ENCODE results near the gene CPT2. TPM values are rescaled to one million over a fixed set of nuclear protein-coding genes. Genes with fewer than 3 reads are reported as not detected.
A peak's percentile ranks its signal among the peaks of the same experiment; 100 is the strongest.

CPT2 gene
- total and polyA plus RNA-seq, 2 of the 13 experiments (the other 11 are each of a cell fraction or from before 2014, with no cell fraction given) = 12.6 to 14.6 TPM

GRCh38 chr1:53160924-53161378, 35.7 kb upstream of the CPT2 start (continued):
- TF ChIP-seq PRDM15 (CRISPR knock-in tag; IDR thresholded peaks at IDR 0.05) (no peak), SALL1 (CRISPR knock-in tag; IDR thresholded peaks at IDR 0.05) (peak; percentile 100), CERS6 (CRISPR knock-in tag; IDR thresholded peaks at IDR 0.05) (no peak), LBX2 (CRISPR knock-in tag; IDR thresholded peaks at IDR 0.05; ENCODE audit: borderline replicate concordance) (no peak), NFE2L1 (CRISPR knock-in tag; IDR thresholded peaks at IDR 0.05; ENCODE audit: borderline replicate concordance) (no peak), MLXIP (CRISPR knock-in tag; IDR thresholded peaks at IDR 0.05; ENCODE audit: borderline replicate concordance) (no peak), NPAS2 (CRISPR knock-in tag; IDR thresholded peaks at IDR 0.05; ENCODE audit: borderline replicate concordance) (no peak), ZNF788 (CRISPR knock-in tag; IDR thresholded peaks at IDR 0.05; ENCODE audit: borderline replicate concordance) (peak; percentile 99), ZNF644 (CRISPR knock-in tag; IDR thresholded peaks at IDR 0.05; ENCODE audit: low read depth) (peak; percentile 93), HDAC2 (CRISPR knock-in tag; IDR thresholded peaks at IDR 0.05) (peak; percentile 98), GFI1 (CRISPR knock-in tag; IDR thresholded peaks at IDR 0.05; ENCODE audit: borderline replicate concordance) (peak; percentile 80; the same call in 1 of the 2 replicates), ZNF557 (CRISPR knock-in tag; IDR thresholded peaks at IDR 0.05) (no peak), ZMYM2 (CRISPR knock-in tag; IDR thresholded peaks at IDR 0.05) (peak; percentile 97), ZNF740 (CRISPR knock-in tag; IDR thresholded peaks at IDR 0.05) (0 out of 2 replicates have a peak, but pooled peaks have one; percentile 42), ZNF230 (CRISPR knock-in tag; IDR thresholded peaks at IDR 0.05) (peak; percentile 88), ZNF260 (CRISPR knock-in tag; IDR thresholded peaks at IDR 0.05; ENCODE audit: borderline replicate concordance, low read depth) (no peak), CREB1 (IDR thresholded peaks at IDR 0.05) (no peak), CREB1 (CRISPR knock-in tag; IDR thresholded peaks at IDR 0.05) (peak; percentile 84), ZNF441 (CRISPR knock-in tag; IDR thresholded peaks at IDR 0.05; ENCODE audit: borderline replicate concordance) (peak; percentile 77; the same call in 1 of the 2 replicates), HHEX (CRISPR knock-in tag; IDR thresholded peaks at IDR 0.05) (no peak; the same call in 1 of the 2 replicates), HIC2 (CRISPR knock-in tag; IDR thresholded peaks at IDR 0.05; ENCODE audit: low read depth) (peak; percentile 95)
